ENCODE measurements around the gene BCAP31. TPM values are rescaled to one million over a fixed set of nuclear protein-coding genes. Genes with fewer than 3 reads are reported as not detected.

Gene BCAP31
- total RNA-seq, 1 experiment from 2014 or later: 232 TPM

- Mint-ChIP-seq H3K27me3 (ENCODE audit: insufficient read depth, unreplicated experiment) (no peaks in the 10 kb centered on the region), H3K27ac (ENCODE audit: unreplicated experiment) (no peak overlapping the region), H3K4me1 (ENCODE audit: low read depth, unreplicated experiment) (no peaks in the 10 kb centered on the region), H3K9me3 (ENCODE audit: unreplicated experiment) (no peaks in the 10 kb centered on the region), H3K4me3 (ENCODE audit: unreplicated experiment) (no peak overlapping the region), H3K36me3 (ENCODE audit: insufficient read depth, unreplicated experiment) (no peaks in the 10 kb centered on the region)
- H3K4me1 ChIP-seq: no peaks in the 10 kb centered on the region
- intact Hi-C loops (cut with micrococcal nuclease; ENCODE audit: unreplicated experiment): no loop called here
- POLR2A ChIA-PET: no interaction called here
- no peak for DNase-seq
- CTCF ChIA-PET: no interaction called here
- no peaks in the 10 kb centered on the region for H3K27me3 ChIP-seq (replicated peaks; ENCODE audit: control insufficient read depth, insufficient read depth, low read length)
- H3K4me3 ChIP-seq (ENCODE audit: low read depth, low read length): no peak overlapping the region
- BruUV-seq (replicated peaks): no TSS peak
- TF ChIP-seq CTCF (IDR thresholded peaks at IDR 0.05; ENCODE audit: insufficient read depth in 1 of 2, low read depth in 1 of 2, low read length in 1 of 2, severe bottlenecking in 1 of 2, unreplicated experiment in 1 of 2): no peak
- H3K36me3 ChIP-seq (ENCODE audit: control insufficient read depth, insufficient read depth, low read length): no peaks in the 10 kb centered on the region
- no peaks in the 10 kb centered on the region for H3K9me3 ChIP-seq
Measured at GRCh38 chrX:153733651-153734240, 9.6 kb upstream of the BCAP31 start.

DNA sequence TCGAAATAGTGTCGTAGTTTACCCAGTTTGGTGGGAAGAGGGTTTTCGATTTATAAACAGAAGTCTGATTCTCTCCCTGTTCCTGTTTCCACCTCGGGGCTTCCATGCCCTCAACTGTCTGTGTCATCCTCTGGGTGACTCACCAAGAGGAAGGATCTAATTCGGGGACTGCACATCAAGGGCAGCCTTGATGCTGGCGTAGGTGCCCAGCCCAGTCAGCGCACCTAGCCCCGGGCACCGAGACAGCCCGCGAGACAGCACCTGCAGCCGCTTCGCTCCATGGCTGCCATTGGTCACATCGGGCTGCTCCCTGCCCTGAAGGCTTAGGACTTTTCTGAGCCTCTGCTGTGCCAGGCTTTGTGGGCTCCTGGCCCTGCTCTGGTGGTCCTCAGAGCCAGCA is 8.2 kb upstream of the BCAP31 start:
- no peaks in the 10 kb centered on the region for H3K4me1 Mint-ChIP-seq (ENCODE audit: low read depth, unreplicated experiment)
- BruUV-seq (replicated peaks): no TSS peak
- POLR2A ChIA-PET: no interaction called here
- no peak for DNase-seq
- Histone ChIP-seq H3K4me1 (no peaks in the 10 kb centered on the region), H3K36me3 (ENCODE audit: control insufficient read depth, insufficient read depth, low read length) (no peaks in the 10 kb centered on the region), H3K27me3 (replicated peaks; ENCODE audit: control insufficient read depth, insufficient read depth, low read length) (no peaks in the 10 kb centered on the region), H3K4me3 (ENCODE audit: low read depth, low read length) (no peak overlapping the region), H3K9me3 (no peaks in the 10 kb centered on the region)
- H3K9me3 Mint-ChIP-seq (ENCODE audit: unreplicated experiment): no peaks in the 10 kb centered on the region
- no peak for TF ChIP-seq CTCF (IDR thresholded peaks at IDR 0.05; ENCODE audit: insufficient read depth in 1 of 2, low read depth in 1 of 2, low read length in 1 of 2, severe bottlenecking in 1 of 2, unreplicated experiment in 1 of 2)
- CTCF ChIA-PET: no interaction called here
- no peak overlapping the region for H3K4me3 Mint-ChIP-seq (ENCODE audit: unreplicated experiment)
- no peak overlapping the region for H3K27ac Mint-ChIP-seq (ENCODE audit: unreplicated experiment)
- no peaks in the 10 kb centered on the region for H3K27me3 Mint-ChIP-seq (ENCODE audit: insufficient read depth, unreplicated experiment)
- H3K36me3 Mint-ChIP-seq (ENCODE audit: insufficient read depth, unreplicated experiment): no peaks in the 10 kb centered on the region
- intact Hi-C loops (cut with micrococcal nuclease; ENCODE audit: unreplicated experiment): no loop called here

DNA sequence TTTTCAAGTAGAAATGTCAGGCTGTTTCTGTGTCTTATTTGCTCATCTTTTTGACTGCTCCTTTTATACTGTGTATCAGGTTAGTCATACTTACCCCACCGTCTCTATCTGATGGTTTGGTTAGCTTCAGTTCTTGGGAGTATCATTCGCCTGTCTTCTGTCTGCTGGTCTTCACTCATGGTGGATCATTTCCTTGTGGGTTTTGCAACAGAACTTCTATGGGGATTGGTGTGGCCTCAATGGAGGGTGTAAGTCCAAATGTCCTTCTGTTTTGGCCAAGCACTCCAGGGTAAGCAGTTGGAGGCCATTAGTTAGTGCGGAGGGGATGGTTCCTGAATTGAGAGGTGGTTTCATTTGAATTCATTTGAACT is 7.6 kb upstream of the BCAP31 start:
- Histone ChIP-seq H3K36me3 (ENCODE audit: control insufficient read depth, insufficient read depth, low read length) (no peaks in the 10 kb centered on the region), H3K4me3 (ENCODE audit: low read depth, low read length) (no peak overlapping the region), H3K27me3 (replicated peaks; ENCODE audit: control insufficient read depth, insufficient read depth, low read length) (no peaks in the 10 kb centered on the region), H3K9me3 (no peaks in the 10 kb centered on the region), H3K4me1 (no peaks in the 10 kb centered on the region; the same call in 1 of the 2 replicates)
- no peak overlapping the region for H3K27ac Mint-ChIP-seq (ENCODE audit: unreplicated experiment)
- ChIA-PET CTCF (no interaction called here), POLR2A (no interaction called here)
- intact Hi-C loops (cut with micrococcal nuclease; ENCODE audit: unreplicated experiment): no loop called here
- no peaks in the 10 kb centered on the region for H3K36me3 Mint-ChIP-seq (ENCODE audit: insufficient read depth, unreplicated experiment)
- no peak for DNase-seq
- TF ChIP-seq CTCF (IDR thresholded peaks at IDR 0.05; ENCODE audit: insufficient read depth in 1 of 2, low read depth in 1 of 2, low read length in 1 of 2, severe bottlenecking in 1 of 2, unreplicated experiment in 1 of 2): no peak
- H3K27me3 Mint-ChIP-seq (ENCODE audit: insufficient read depth, unreplicated experiment): no peaks in the 10 kb centered on the region
- no TSS peak for BruUV-seq (replicated peaks)
- no peak overlapping the region for H3K4me3 Mint-ChIP-seq (ENCODE audit: unreplicated experiment)
- H3K4me1 Mint-ChIP-seq (ENCODE audit: low read depth, unreplicated experiment): no peaks in the 10 kb centered on the region
- no peaks in the 10 kb centered on the region for H3K9me3 Mint-ChIP-seq (ENCODE audit: unreplicated experiment)

Data from Caco-2 (cell line).